Endothelial cell (in vitro differentiated cells): ENCODE measurements around the gene ZNHIT3. TPM values are rescaled to one million over a fixed set of nuclear protein-coding genes. Genes with fewer than 3 reads are reported as not detected.

Source experiments
- DNase-seq: peaks from one replicate; pipeline ENCODE4 v3.0.0; 2021; ENCODE audit warnings: low spot score
- H3K27ac Mint-ChIP-seq: one replicate; pipeline ENCODE4 v1.8.0; 2021; ENCODE audit warnings: mixed read lengths, inconsistent platforms; ENCODE audit not compliant: unreplicated experiment
- H3K27me3 Mint-ChIP-seq: one replicate; pipeline ENCODE4 v1.8.0; 2021; ENCODE audit warnings: mild to moderate bottlenecking, moderate library complexity, mixed read lengths, inconsistent platforms; ENCODE audit not compliant: unreplicated experiment
- H3K36me3 Mint-ChIP-seq: one replicate; pipeline ENCODE4 v1.8.0; 2021; ENCODE audit warnings: mild to moderate bottlenecking, low read depth, mixed read lengths, inconsistent platforms; ENCODE audit not compliant: unreplicated experiment
- H3K4me1 Mint-ChIP-seq: one replicate; pipeline ENCODE4 v1.8.0; 2021; ENCODE audit warnings: mild to moderate bottlenecking, mixed read lengths, inconsistent platforms; ENCODE audit not compliant: unreplicated experiment
- H3K4me3 Mint-ChIP-seq: one replicate; pipeline ENCODE4 v1.8.0; 2021; ENCODE audit warnings: mild to moderate bottlenecking, mixed read lengths, inconsistent platforms; ENCODE audit not compliant: unreplicated experiment
- H3K9me3 Mint-ChIP-seq: one replicate; pipeline ENCODE4 v1.8.0; 2021; ENCODE audit warnings: mixed read lengths, inconsistent platforms; ENCODE audit not compliant: unreplicated experiment
- total RNA-seq: library from RNA; stranded (reverse); fragmentation: NEBNext Ultra II Directional; extraction: Animal tissue kit (Norgen Biotek cat#: 25700); gene quantifications from one replicate; pipeline ENCODE4 v1.2.1, GENCODE V29; 2021; ENCODE audit not compliant: unreplicated experiment
- TF ChIP-seq, protein P1 (sequence below): fragments of 200-600 bp; sonication (generic); IDR thresholded peaks from one replicate; pipeline ENCODE4 v1.5.0; 2021; ENCODE audit warnings: antibody characterized with exemption; ENCODE audit not compliant: unreplicated experiment

Gene ZNHIT3
- total RNA-seq, 1 donor from 2014 or later, result 46.9 TPM

- Mint-ChIP-seq H3K27ac (peak overlapping the region; percentile 89), H3K4me1 (peaks cover 14% of the 10 kb centered on the region), H3K4me3 (peak overlapping the region; percentile 94), H3K36me3 (peaks cover 7% of the 10 kb centered on the region), H3K27me3 (peaks cover 3% of the 10 kb centered on the region), H3K9me3 (no peaks in the 10 kb centered on the region)
- TF ChIP-seq, protein P1, sequence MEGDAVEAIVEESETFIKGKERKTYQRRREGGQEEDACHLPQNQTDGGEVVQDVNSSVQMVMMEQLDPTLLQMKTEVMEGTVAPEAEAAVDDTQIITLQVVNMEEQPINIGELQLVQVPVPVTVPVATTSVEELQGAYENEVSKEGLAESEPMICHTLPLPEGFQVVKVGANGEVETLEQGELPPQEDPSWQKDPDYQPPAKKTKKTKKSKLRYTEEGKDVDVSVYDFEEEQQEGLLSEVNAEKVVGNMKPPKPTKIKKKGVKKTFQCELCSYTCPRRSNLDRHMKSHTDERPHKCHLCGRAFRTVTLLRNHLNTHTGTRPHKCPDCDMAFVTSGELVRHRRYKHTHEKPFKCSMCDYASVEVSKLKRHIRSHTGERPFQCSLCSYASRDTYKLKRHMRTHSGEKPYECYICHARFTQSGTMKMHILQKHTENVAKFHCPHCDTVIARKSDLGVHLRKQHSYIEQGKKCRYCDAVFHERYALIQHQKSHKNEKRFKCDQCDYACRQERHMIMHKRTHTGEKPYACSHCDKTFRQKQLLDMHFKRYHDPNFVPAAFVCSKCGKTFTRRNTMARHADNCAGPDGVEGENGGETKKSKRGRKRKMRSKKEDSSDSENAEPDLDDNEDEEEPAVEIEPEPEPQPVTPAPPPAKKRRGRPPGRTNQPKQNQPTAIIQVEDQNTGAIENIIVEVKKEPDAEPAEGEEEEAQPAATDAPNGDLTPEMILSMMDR, result peak; percentile 81
- DNase-seq, result peak; percentile 62
Measured at GRCh38 chr17:36533935-36534839, 47.7 kb downstream of the ZNHIT3 start.

- no peaks in the 10 kb centered on the region for H3K9me3 Mint-ChIP-seq
- peak; percentile 89 for DNase-seq
- TF ChIP-seq, protein P1, result no peak
- H3K27me3 Mint-ChIP-seq, result peaks cover 3% of the 10 kb centered on the region
- H3K36me3 Mint-ChIP-seq, result peaks cover 5% of the 10 kb centered on the region
- peak within 1 kb of the TSS; percentile 94 for H3K4me3 Mint-ChIP-seq
- H3K4me1 Mint-ChIP-seq, result peaks cover 13% of the 10 kb centered on the region
- peak within 1 kb of the TSS; percentile 93 for H3K27ac Mint-ChIP-seq
Measured at GRCh38 chr17:36534840-36535668, 48.6 kb downstream of the ZNHIT3 start, which contains the start of the genes MYO19 and PIGW. Gene MYO19 (minus strand): TSS chr17:36534868. CDS start chr17:36532538, 2,330 bp downstream. Gene PIGW (plus strand): TSS chr17:36534987. CDS start chr17:36537102, 2,115 bp downstream.

DNA sequence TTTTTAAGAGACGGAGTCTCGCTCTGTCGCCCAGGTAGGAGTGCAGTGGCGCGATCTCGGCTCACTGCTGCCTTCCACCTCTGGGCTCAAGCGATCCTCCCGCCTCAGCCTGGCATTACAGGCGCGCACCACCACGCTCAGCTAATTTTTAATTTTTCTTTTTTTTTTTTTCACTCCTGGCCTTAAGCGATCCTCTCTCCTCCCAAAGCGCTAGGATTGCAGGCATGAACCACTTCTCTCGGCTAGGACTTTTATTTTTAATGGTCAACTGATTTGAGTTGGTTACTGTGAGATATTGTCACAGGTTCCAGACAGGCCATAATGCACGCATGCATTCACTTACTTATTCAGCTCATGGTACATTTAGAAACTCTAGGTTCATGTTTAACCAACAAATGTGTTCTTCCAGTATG, 49.2 kb downstream of the ZNHIT3 start:
- peaks cover 3% of the 10 kb centered on the region for H3K27me3 Mint-ChIP-seq
- H3K27ac Mint-ChIP-seq, result peak overlapping the region; percentile 93
- H3K36me3 Mint-ChIP-seq, result peaks cover 5% of the 10 kb centered on the region
- H3K4me1 Mint-ChIP-seq, result peaks cover 13% of the 10 kb centered on the region
- no peak for DNase-seq
- H3K4me3 Mint-ChIP-seq, result peak overlapping the region; percentile 94
- TF ChIP-seq, protein P1, result no peak
- H3K9me3 Mint-ChIP-seq, result no peaks in the 10 kb centered on the region

DNA sequence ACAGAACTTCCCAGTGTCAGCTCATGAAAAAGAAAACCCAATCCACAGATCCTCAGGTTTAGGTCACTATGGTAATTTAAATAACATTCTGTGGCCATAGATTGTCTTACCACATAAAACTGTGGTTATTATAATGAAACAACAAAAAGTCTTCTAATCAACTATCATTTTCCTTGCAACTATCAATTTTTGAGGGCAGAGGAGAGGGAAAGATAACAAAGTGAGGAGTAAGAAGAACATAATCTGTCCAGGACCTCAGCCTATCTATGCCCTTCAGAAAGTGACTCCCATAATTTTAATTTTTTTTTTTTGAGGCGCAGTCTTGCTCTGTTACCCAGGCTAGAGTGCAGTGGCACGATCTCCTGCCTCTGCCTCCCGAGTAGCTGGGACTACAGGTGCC, 54.2 kb downstream of the ZNHIT3 start:
- H3K4me3 Mint-ChIP-seq, result no peak overlapping the region
- H3K27me3 Mint-ChIP-seq, result peaks cover 7% of the 10 kb centered on the region
- peaks cover 7% of the 10 kb centered on the region for H3K4me1 Mint-ChIP-seq
- H3K27ac Mint-ChIP-seq, result no peak overlapping the region
- peaks cover 5% of the 10 kb centered on the region for H3K36me3 Mint-ChIP-seq
- no peak for DNase-seq
- TF ChIP-seq, protein P1, result no peak
- H3K9me3 Mint-ChIP-seq, result no peaks in the 10 kb centered on the region
